Measurements from ENCODE around the gene RGS7. TPM values are rescaled to one million over a fixed set of nuclear protein-coding genes. Genes with fewer than 3 reads are reported as not detected.

RGS7 gene
- total and polyA plus RNA-seq, 2 experiments from 2014 or later: 0.22 to 0.73 TPM

DNA sequence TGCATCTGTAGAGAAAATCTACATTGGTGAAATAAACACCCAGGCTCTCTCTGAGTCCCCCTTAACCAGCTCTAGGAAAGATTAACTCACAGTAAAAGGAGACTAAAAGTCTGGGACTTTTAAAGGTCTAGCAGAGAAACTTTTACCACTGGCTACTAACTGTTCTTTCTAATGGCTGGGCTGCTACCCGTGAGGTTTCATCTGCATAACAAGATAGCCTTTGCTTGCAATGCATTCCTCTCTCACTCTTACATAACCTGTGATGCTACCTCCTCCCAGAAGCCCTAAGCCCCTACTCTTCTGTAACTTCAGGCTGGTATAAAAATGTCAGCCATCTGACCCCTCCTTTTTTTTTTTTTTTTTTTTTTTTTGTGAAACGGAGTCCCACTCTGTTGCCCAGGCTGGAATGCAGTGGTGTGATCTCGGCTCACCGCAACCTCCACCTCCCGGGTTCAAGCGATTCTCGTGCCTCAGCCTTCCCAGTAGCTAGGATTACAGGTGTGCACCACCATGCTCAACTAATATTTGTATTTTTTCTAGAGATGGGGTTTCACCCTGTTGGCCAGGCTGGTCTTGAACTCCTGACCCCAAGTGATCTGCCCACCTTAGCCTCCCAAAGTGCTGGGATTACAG, 344.2 kb downstream of the RGS7 start:
- Histone ChIP-seq H3K79me2 (no peaks in the 10 kb centered on the region), H3K36me3 (replicated peaks; ENCODE audit: insufficient read depth, low read depth) (no peaks in the 10 kb centered on the region), H3K9me2 (replicated peaks; ENCODE audit: insufficient read depth) (no peaks in the 10 kb centered on the region), H3K9me3 (ENCODE audit: low read depth) (no peaks in the 10 kb centered on the region), H4K20me1 (ENCODE audit: insufficient read depth, poor library complexity, severe bottlenecking) (no peaks in the 10 kb centered on the region), H3K27ac (no peak overlapping the region), H2AFZ (no peak overlapping the region), H3K4me3 (no peak overlapping the region), H3K4me1 (ENCODE audit: insufficient read depth) (no peaks in the 10 kb centered on the region), H3K4me2 (no peak overlapping the region), H3K27me3 (no peaks in the 10 kb centered on the region)
- WGBS (ENCODE audit: low lambda C conversion rate, missing lambda C conversion rate): 71% methylated on average over 7 of the region's 7 CpGs
- no peak for TF ChIP-seq EZH2phosphoT487 (IDR thresholded peaks at IDR 0.05; ENCODE audit: low read depth, severe bottlenecking, unreplicated experiment)
- TF ChIP-seq, protein P1, sequence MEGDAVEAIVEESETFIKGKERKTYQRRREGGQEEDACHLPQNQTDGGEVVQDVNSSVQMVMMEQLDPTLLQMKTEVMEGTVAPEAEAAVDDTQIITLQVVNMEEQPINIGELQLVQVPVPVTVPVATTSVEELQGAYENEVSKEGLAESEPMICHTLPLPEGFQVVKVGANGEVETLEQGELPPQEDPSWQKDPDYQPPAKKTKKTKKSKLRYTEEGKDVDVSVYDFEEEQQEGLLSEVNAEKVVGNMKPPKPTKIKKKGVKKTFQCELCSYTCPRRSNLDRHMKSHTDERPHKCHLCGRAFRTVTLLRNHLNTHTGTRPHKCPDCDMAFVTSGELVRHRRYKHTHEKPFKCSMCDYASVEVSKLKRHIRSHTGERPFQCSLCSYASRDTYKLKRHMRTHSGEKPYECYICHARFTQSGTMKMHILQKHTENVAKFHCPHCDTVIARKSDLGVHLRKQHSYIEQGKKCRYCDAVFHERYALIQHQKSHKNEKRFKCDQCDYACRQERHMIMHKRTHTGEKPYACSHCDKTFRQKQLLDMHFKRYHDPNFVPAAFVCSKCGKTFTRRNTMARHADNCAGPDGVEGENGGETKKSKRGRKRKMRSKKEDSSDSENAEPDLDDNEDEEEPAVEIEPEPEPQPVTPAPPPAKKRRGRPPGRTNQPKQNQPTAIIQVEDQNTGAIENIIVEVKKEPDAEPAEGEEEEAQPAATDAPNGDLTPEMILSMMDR (IDR thresholded peaks at IDR 0.05; ENCODE audit: poor library complexity): no peak
- no peak for TF ChIP-seq EZH2 (IDR thresholded peaks at IDR 0.05; ENCODE audit: borderline replicate concordance)
- no peak for DNase-seq (ENCODE audit: low spot score)

DNA sequence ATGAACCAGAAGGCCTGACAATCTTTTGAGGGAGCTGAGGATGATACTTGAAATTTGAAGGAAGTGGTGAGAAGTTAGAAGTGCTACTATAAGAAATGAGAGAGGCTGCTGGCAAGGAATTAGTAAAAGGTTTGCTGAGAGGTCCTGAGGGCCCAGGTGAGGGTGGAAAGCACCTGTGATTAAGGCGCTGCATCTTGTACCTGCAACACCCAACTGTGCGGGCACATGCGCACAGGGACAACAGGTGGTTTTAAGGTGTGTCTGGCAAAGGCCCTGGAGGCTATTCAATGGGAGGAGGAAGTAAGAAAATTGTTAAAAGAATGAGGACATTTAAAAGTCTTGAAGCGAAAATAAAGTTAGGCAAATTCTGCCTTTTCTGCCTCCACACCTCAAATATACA, 349.3 kb downstream of the RGS7 start:
- no peaks in the 10 kb centered on the region for H3K36me3 ChIP-seq (replicated peaks; ENCODE audit: insufficient read depth, low read depth)
- no peaks in the 10 kb centered on the region for H3K4me1 ChIP-seq (ENCODE audit: insufficient read depth)
- no peak overlapping the region for H3K4me3 ChIP-seq
- no peaks in the 10 kb centered on the region for H3K9me3 ChIP-seq (ENCODE audit: low read depth)
- no peak overlapping the region for H3K4me2 ChIP-seq
- DNase-seq (ENCODE audit: low spot score): no peak
- H3K79me2 ChIP-seq: no peaks in the 10 kb centered on the region
- no peak overlapping the region for H2AFZ ChIP-seq
- H3K27me3 ChIP-seq: no peaks in the 10 kb centered on the region
- TF ChIP-seq EZH2 (IDR thresholded peaks at IDR 0.05; ENCODE audit: borderline replicate concordance) (no peak), EZH2phosphoT487 (IDR thresholded peaks at IDR 0.05; ENCODE audit: low read depth, severe bottlenecking, unreplicated experiment) (no peak)
- TF ChIP-seq, protein P1 (IDR thresholded peaks at IDR 0.05; ENCODE audit: poor library complexity): no peak
- WGBS (ENCODE audit: low lambda C conversion rate, missing lambda C conversion rate): 95% methylated on average over 4 of the region's 4 CpGs
- H4K20me1 ChIP-seq (ENCODE audit: insufficient read depth, poor library complexity, severe bottlenecking): no peaks in the 10 kb centered on the region
- H3K27ac ChIP-seq: no peak overlapping the region
- H3K9me2 ChIP-seq (replicated peaks; ENCODE audit: insufficient read depth): no peaks in the 10 kb centered on the region

DNA sequence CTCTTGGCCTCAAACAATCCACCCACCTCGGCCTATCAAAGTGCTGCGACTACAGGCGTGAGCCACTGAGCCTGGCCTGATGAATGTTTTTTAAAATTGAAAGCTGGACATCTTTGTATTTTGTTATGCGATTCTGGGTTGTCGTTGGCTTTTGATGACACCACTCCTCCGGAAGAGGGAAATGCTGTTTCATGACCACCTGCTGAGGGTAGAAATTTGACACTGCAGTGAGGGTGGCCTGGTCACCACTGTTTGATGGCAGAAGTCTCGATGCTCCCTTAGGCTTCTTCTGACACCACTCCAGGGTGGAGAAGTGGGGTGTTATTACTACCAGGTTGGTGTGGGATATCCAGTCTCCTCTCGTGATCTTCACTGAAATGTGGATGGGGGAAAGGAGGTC, 357.2 kb downstream of the RGS7 start:
- Histone ChIP-seq H3K9me2 (replicated peaks; ENCODE audit: insufficient read depth) (no peaks in the 10 kb centered on the region), H3K27ac (no peak overlapping the region), H3K4me3 (no peak overlapping the region), H3K27me3 (no peaks in the 10 kb centered on the region), H2AFZ (no peak overlapping the region), H3K9me3 (ENCODE audit: low read depth) (no peaks in the 10 kb centered on the region), H3K79me2 (no peaks in the 10 kb centered on the region), H4K20me1 (ENCODE audit: insufficient read depth, poor library complexity, severe bottlenecking) (no peaks in the 10 kb centered on the region), H3K4me2 (no peak overlapping the region), H3K4me1 (ENCODE audit: insufficient read depth) (no peaks in the 10 kb centered on the region), H3K36me3 (replicated peaks; ENCODE audit: insufficient read depth, low read depth) (no peaks in the 10 kb centered on the region)
- 85% methylated on average over 8 of the region's 8 CpGs for WGBS (ENCODE audit: low lambda C conversion rate, missing lambda C conversion rate)
- TF ChIP-seq, protein P1 (IDR thresholded peaks at IDR 0.05; ENCODE audit: poor library complexity): no peak
- no peak for TF ChIP-seq EZH2phosphoT487 (IDR thresholded peaks at IDR 0.05; ENCODE audit: low read depth, severe bottlenecking, unreplicated experiment)
- TF ChIP-seq EZH2 (IDR thresholded peaks at IDR 0.05; ENCODE audit: borderline replicate concordance): no peak
- no peak for DNase-seq (ENCODE audit: low spot score)

Data from hepatocyte (in vitro differentiated cells).